OCI-LY1 (cell line): ENCODE data around the gene NOP56.

Experiments
- EZH2 ChIP-seq: fragments of 200-600 bp; sonication (generic), shearing (Covaris generic); IDR thresholded peaks from 2 replicates; pipeline ENCODE4 v1.8.0; 2017; ENCODE audit warnings: borderline replicate concordance, mixed run types, mild to moderate bottlenecking, antibody characterized with exemption, low read length, moderate library complexity, mixed read lengths
- TF ChIP-seq, protein P1 (sequence below): fragments of 200-600 bp; sonication (generic), shearing (Covaris generic); IDR thresholded peaks from 2 replicates; pipeline ENCODE4 v1.5.1; 2017; ENCODE audit warnings: mild to moderate bottlenecking, antibody characterized with exemption, low read length, moderate library complexity, mixed read lengths

DNA sequence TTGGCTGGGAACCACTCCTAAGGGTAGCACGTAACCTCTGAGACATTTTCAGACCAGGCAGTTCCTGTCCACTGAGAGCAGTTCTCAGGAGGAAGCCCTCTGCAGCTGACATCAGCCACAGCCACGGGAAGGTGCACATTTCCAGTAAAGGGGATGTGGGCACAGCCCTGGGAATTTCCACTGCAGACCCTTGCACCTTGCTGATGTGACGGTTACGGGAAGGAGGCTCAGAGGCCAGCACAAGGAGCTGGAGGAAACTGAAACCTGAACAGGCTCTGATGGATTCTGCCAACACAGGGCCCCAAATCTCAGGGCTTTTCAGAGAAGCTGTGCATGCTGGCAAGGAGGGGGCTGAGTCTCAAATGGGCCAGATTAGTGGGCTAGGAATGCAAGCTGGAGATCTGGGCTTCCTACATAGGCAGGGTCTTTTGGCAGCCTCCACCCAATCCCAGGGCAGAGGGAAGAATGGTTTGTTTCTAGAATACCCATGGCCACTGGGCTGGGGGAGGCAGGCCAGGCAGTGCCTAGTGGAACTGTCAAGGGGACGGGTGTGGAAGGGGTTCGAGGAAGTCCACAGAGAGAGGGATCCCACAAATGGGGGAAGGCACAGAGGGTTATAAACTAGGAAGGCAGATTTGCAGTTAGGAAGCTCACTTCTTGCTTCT is 54.4 kb downstream of the NOP56 start:
- TF ChIP-seq, protein P1, sequence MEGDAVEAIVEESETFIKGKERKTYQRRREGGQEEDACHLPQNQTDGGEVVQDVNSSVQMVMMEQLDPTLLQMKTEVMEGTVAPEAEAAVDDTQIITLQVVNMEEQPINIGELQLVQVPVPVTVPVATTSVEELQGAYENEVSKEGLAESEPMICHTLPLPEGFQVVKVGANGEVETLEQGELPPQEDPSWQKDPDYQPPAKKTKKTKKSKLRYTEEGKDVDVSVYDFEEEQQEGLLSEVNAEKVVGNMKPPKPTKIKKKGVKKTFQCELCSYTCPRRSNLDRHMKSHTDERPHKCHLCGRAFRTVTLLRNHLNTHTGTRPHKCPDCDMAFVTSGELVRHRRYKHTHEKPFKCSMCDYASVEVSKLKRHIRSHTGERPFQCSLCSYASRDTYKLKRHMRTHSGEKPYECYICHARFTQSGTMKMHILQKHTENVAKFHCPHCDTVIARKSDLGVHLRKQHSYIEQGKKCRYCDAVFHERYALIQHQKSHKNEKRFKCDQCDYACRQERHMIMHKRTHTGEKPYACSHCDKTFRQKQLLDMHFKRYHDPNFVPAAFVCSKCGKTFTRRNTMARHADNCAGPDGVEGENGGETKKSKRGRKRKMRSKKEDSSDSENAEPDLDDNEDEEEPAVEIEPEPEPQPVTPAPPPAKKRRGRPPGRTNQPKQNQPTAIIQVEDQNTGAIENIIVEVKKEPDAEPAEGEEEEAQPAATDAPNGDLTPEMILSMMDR: no peak
- no peak for TF ChIP-seq EZH2
